GM12878 (cell line): ENCODE data around the gene ZNF646. TPM values are rescaled to one million over a fixed set of nuclear protein-coding genes. Genes with fewer than 3 reads are reported as not detected.

Experiments
- ATF7 ChIP-seq: fragments of 450-650 bp; IDR thresholded peaks from 2 replicates; pipeline ENCODE4 v1.6.1; 2016; ENCODE audit warnings: low read depth, mild to moderate bottlenecking
- CBX3 ChIP-seq: fragments of 200-600 bp; sonication (generic); IDR thresholded peaks from 2 replicates; pipeline ENCODE4 v1.6.1; 2016; ENCODE audit warnings: low read depth, borderline replicate concordance
- CBX5 ChIP-seq: sonication (generic); IDR thresholded peaks from 2 replicates; pipeline ENCODE4 v1.6.1; 2016; ENCODE audit warnings: low read depth, moderate library complexity, mild to moderate bottlenecking, inconsistent platforms
- CEBPB ChIP-seq, 2 experiments: fragments of 150-350 bp in 1 of 2; IDR thresholded peaks; 2 replicates each; pipeline ENCODE4 v1.6.1; 2012 to 2014; ENCODE audit warnings: low read depth in 2 of 2, low read length in 2 of 2, borderline replicate concordance in 1 of 2, inconsistent platforms in 1 of 2
- CREM ChIP-seq: IDR thresholded peaks from 2 replicates; pipeline ENCODE4 v1.6.1; 2014; ENCODE audit warnings: antibody characterized with exemption, low read depth
- DPF2 ChIP-seq: fragments of 450-650 bp; IDR thresholded peaks from 2 replicates; pipeline ENCODE4 v1.6.1; 2017; ENCODE audit warnings: mild to moderate bottlenecking
- EED ChIP-seq: sonication (generic); IDR thresholded peaks from 2 replicates; pipeline ENCODE4 v1.6.1; 2016; ENCODE audit warnings: antibody characterized with exemption, low read depth
- IKZF1 ChIP-seq: fragments of 450-650 bp; conservative IDR thresholded peaks from 2 replicates; pipeline ENCODE4 v1.6.1; 2017; ENCODE audit warnings: antibody characterized with exemption, mild to moderate bottlenecking
- IKZF2 ChIP-seq, 2 experiments: fragments of 450-650 bp; IDR thresholded peaks; 2 replicates each; pipeline ENCODE4 v1.6.1; 2017; ENCODE audit warnings: mild to moderate bottlenecking in 2 of 2, moderate library complexity in 2 of 2
- IRF4 ChIP-seq: IDR thresholded peaks from 2 replicates; pipeline ENCODE4 v1.6.1; 2011; ENCODE audit warnings: low read depth, low read length
- KAT2A ChIP-seq: conservative IDR thresholded peaks from 2 replicates; pipeline ENCODE4 v1.6.1; 2011; ENCODE audit warnings: low read depth, low read length; ENCODE audit not compliant: control insufficient read depth
- KLF5 ChIP-seq: fragments of 450-650 bp; IDR thresholded peaks from 2 replicates; pipeline ENCODE4 v1.6.1; 2014; ENCODE audit warnings: mild to moderate bottlenecking; ENCODE audit not compliant: partially characterized antibody
- LARP7 ChIP-seq: fragments of 450-650 bp; IDR thresholded peaks from 2 replicates; pipeline ENCODE4 v1.6.1; 2017; ENCODE audit warnings: mild to moderate bottlenecking
- MEF2A ChIP-seq: IDR thresholded peaks from 2 replicates; pipeline ENCODE4 v1.6.1; 2011; ENCODE audit warnings: low read depth, mild to moderate bottlenecking, low read length, moderate library complexity; ENCODE audit not compliant: insufficient read depth
- NFIC ChIP-seq: IDR thresholded peaks from 2 replicates; pipeline ENCODE4 v1.6.1; 2012; ENCODE audit warnings: low read depth, mild to moderate bottlenecking, inconsistent platforms, low read length, moderate library complexity
- NFYA ChIP-seq: IDR thresholded peaks from 2 replicates; pipeline ENCODE4 v1.6.1; 2011; ENCODE audit warnings: low read depth, mild to moderate bottlenecking, low read length, improper control_type of control experiment, borderline replicate concordance
- RB1 ChIP-seq: fragments of 450-650 bp; formaldehyde crosslinking; IDR thresholded peaks from 2 replicates; pipeline ENCODE4 v1.6.1; 2017; ENCODE audit warnings: mild to moderate bottlenecking, borderline replicate concordance
- SREBF2 ChIP-seq: IDR thresholded peaks from 2 replicates; pipeline ENCODE4 v1.6.1; 2012; ENCODE audit warnings: mild to moderate bottlenecking, low read length
- TCF12 ChIP-seq: IDR thresholded peaks from 2 replicates; pipeline ENCODE4 v1.6.1; 2011; ENCODE audit warnings: low read depth, mild to moderate bottlenecking, low read length
- ZNF217 ChIP-seq: fragments of 450-650 bp; IDR thresholded peaks from 2 replicates; pipeline ENCODE4 v1.6.1; 2017; ENCODE audit warnings: antibody characterized with exemption, mild to moderate bottlenecking
- ZNF274 ChIP-seq: IDR thresholded peaks from one replicate; pipeline ENCODE4 v1.8.0; 2011; ENCODE audit not compliant: insufficient read length, insufficient read depth
- polyA plus RNA-seq, 11 experiments: library from polyadenylated mRNA; depleted of rRNA in 4 of 11; unstranded in 6 of 11; stranded (reverse) in 5 of 11; fragments of >200 nt; fragmentation: Nextera tagmentation in 4 of 11; fragmentation: Illumina TruSeq in 1 of 11; extraction: Ambion mirVana in 4 of 11; extraction: Trizol in 1 of 11; gene quantifications; 1 replicate in 1 of 11; 2 replicates in 10 of 11; pipeline versions ENCODE4 v1.2.1 to v1.2.3, GENCODE V29; 2011 to 2016; ENCODE audit warnings: inconsistent platforms in 2 of 11, missing spikeins in 2 of 11, low read depth in 1 of 11
- total RNA-seq, 4 experiments: library from RNA; depleted of rRNA in 3 of 4; stranded (reverse); fragments of >200 nt in 3 of 4; fragmentation: Illumina TruSeq in 1 of 4; extraction: Trizol in 1 of 4; gene quantifications; 2 replicates each; pipeline versions ENCODE4 v1.2.1 to v1.2.3, GENCODE V29; 2013 to 2021
- TF ChIP-seq, protein P1 (sequence below): IDR thresholded peaks from 2 replicates; pipeline ENCODE4 v1.6.1; 2012; ENCODE audit warnings: low read depth, low read length, improper control_type of control experiment
- TF ChIP-seq, protein P2 (sequence below): fragments of 450-650 bp; IDR thresholded peaks from 2 replicates; pipeline ENCODE4 v1.6.1; 2017; ENCODE audit warnings: mild to moderate bottlenecking, low read depth, inconsistent platforms; ENCODE audit not compliant: poor library complexity, severe bottlenecking
- TF ChIP-seq, protein P3 (sequence below): IDR thresholded peaks from 2 replicates; pipeline ENCODE4 v1.6.1; 2012; ENCODE audit warnings: improper control_type of control experiment, low read depth, low read length; ENCODE audit not compliant: insufficient replicate concordance

The ZNF646 gene
- total and polyA plus RNA-seq, 10 of the 15 experiments (the other 5 are each of a cell fraction or from before 2014, with no cell fraction given) = 0.10 to 21.8 (median 6.4) TPM

DNA sequence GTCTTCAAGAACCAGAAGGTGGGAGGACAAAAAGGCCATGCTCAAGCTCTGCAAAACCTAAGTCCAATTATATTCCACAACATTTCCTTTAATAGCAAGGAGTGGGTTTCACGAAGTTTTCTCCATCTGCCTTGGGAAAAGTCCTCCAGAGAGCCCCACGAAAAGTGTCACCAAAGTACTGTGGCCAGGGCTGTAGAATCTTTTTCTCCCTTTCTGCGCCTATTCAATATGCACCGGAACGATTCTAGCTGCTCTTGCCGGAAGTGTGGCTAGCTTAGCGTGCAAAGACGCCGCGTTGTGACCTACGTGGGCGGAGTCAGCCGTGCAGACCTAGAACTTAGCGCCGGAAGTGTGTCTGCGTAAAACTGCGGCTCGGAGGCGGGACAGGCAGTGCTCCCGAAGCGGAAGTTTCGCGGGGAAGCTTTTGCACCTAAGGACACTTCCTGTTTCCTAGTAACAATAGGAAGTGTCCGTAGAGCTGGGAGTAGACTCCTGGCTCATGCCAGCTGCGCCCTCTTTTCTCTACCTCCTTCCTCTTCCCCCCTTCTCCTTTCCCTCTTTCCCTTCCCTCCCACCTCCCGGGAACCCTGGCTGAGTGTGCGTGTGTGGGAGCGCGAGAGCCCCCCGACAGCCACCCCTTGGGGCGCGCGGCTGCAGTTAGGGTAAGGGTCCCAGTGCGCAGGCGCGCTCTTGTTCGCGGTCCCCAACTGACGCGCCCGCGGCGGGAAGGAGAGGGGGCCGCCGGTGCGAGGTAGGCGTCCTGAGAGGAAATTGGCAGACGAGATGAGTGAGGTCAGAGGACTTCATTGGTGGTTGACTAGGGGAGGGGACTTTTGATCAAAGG lies at the start of gene ZNF646, which contains the start of gene ZNF668 (continued):
- no peak for TF ChIP-seq ZNF274
- TF ChIP-seq TCF12 = peak; percentile 71; the same call in 1 of the 2 replicates
- peak; percentile 54; the same call in 1 of the 2 replicates for TF ChIP-seq LARP7
- 0 out of 2 replicates have a peak, but pooled peaks have one; percentile 30 for TF ChIP-seq IRF4
- TF ChIP-seq SREBF2 = peak; percentile 76
- peak; percentile 92 for TF ChIP-seq CREM
- TF ChIP-seq, protein P1, sequence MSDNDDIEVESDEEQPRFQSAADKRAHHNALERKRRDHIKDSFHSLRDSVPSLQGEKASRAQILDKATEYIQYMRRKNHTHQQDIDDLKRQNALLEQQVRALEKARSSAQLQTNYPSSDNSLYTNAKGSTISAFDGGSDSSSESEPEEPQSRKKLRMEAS = peak; percentile 10; the same call in 1 of the 2 replicates
- TF ChIP-seq ZNF217 = no peak
- no peak for TF ChIP-seq CBX3
- TF ChIP-seq, protein P2, sequence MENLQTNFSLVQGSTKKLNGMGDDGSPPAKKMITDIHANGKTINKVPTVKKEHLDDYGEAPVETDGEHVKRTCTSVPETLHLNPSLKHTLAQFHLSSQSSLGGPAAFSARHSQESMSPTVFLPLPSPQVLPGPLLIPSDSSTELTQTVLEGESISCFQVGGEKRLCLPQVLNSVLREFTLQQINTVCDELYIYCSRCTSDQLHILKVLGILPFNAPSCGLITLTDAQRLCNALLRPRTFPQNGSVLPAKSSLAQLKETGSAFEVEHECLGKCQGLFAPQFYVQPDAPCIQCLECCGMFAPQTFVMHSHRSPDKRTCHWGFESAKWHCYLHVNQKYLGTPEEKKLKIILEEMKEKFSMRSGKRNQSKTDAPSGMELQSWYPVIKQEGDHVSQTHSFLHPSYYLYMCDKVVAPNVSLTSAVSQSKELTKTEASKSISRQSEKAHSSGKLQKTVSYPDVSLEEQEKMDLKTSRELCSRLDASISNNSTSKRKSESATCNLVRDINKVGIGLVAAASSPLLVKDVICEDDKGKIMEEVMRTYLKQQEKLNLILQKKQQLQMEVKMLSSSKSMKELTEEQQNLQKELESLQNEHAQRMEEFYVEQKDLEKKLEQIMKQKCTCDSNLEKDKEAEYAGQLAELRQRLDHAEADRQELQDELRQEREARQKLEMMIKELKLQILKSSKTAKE = peak; percentile 41
- peak; percentile 52 for TF ChIP-seq KLF5
- TF ChIP-seq, protein P3, sequence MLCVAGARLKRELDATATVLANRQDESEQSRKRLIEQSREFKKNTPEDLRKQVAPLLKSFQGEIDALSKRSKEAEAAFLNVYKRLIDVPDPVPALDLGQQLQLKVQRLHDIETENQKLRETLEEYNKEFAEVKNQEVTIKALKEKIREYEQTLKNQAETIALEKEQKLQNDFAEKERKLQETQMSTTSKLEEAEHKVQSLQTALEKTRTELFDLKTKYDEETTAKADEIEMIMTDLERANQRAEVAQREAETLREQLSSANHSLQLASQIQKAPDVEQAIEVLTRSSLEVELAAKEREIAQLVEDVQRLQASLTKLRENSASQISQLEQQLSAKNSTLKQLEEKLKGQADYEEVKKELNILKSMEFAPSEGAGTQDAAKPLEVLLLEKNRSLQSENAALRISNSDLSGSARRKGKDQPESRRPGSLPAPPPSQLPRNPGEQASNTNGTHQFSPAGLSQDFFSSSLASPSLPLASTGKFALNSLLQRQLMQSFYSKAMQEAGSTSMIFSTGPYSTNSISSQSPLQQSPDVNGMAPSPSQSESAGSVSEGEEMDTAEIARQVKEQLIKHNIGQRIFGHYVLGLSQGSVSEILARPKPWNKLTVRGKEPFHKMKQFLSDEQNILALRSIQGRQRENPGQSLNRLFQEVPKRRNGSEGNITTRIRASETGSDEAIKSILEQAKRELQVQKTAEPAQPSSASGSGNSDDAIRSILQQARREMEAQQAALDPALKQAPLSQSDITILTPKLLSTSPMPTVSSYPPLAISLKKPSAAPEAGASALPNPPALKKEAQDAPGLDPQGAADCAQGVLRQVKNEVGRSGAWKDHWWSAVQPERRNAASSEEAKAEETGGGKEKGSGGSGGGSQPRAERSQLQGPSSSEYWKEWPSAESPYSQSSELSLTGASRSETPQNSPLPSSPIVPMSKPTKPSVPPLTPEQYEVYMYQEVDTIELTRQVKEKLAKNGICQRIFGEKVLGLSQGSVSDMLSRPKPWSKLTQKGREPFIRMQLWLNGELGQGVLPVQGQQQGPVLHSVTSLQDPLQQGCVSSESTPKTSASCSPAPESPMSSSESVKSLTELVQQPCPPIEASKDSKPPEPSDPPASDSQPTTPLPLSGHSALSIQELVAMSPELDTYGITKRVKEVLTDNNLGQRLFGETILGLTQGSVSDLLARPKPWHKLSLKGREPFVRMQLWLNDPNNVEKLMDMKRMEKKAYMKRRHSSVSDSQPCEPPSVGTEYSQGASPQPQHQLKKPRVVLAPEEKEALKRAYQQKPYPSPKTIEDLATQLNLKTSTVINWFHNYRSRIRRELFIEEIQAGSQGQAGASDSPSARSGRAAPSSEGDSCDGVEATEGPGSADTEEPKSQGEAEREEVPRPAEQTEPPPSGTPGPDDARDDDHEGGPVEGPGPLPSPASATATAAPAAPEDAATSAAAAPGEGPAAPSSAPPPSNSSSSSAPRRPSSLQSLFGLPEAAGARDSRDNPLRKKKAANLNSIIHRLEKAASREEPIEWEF = no peak
- peak; percentile 89 for TF ChIP-seq IKZF1
- TF ChIP-seq RB1 = peak; percentile 68; the same call in 1 of the 2 replicates
- TF ChIP-seq KAT2A = no peak
- 0 out of 2 replicates have a peak, but pooled peaks have one; percentile 29 for TF ChIP-seq ATF7
- no peak for TF ChIP-seq MEF2A
- TF ChIP-seq CBX5 = peak; percentile 94; the same call in 1 of the 2 replicates
- TF ChIP-seq EED = no peak
- TF ChIP-seq NFIC = no peak
- TF ChIP-seq IKZF2 (IDR thresholded peaks at IDR 0.05) = peak; percentile 8; a peak in 1 of 4 replicates
- no peak for TF ChIP-seq NFYA
- TF ChIP-seq CEBPB (IDR thresholded peaks at IDR 0.05; ENCODE audit: borderline replicate concordance in 1 of 2, low read depth in 2 of 2, low read length in 2 of 2) = no peak
- TF ChIP-seq DPF2 = 0 out of 2 replicates have a peak, but pooled peaks have one; percentile 19
